Hematopoietic multipotent progenitor cell treated with erythropoietin and hydrocortisone succinate and interleukin-3 and kit ligand, for 17 days (in vitro differentiated cells): ENCODE data around the gene SMPDL3A.

Source experiments
- DNase-seq: peaks from one replicate; pipeline ENCODE4 v3.0.0-alpha.2; 2015; ENCODE audit warnings: low spot score

SMPDL3A gene

DNA sequence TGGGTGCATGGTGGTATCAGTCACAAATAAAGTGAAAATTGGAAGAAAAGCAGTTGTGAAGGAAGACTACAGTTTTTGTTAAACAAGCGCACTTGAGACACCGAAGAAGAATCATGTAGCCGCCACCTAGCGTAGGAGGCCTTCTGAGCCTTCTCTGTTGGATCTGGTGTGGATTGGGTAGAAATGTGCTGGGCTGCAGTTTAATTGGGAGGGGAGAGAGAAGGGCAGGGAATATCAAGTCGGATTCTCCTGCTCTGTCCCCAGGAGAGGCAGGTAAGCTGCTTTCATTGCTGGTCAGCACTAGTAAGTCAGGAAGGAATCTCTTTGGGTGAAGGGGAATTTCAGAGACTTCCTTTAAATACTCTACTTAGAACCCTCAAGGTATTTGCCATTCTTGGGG, 10.8 kb upstream of the SMPDL3A start:
- DNase-seq = no peak

DNA sequence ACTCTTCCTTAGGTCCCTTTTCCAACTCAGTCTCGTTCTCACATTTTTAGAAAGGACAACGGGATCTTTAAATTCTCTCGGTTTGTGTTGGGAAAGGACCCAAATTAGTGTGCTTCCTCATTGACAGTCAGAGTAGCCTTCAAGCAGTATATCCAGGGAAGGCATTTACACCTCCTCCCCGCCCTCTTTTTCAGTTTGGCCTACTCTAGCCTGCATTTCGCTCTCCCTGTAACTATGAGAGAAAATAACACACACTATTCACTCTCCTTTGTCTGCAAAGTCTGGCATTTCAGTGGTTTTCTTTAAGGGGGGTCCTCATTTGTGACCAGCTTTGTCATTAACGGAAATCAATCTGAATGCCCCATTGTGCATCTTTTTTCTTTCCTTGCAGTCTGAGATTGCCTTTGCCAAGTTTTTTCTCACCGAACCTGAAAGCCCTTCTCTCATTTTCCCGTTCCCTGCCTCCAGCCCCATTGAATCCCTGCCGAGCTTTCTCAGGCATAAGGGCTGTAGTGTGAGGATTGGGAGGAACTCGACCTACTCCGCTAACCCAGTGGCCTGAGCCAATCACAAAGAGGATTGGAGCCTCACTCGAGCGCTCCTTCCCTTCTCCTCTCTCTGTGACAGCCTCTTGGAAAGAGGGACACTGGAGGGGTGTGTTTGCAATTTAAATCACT, 9.9 kb upstream of the SMPDL3A start:
- no peak for DNase-seq

DNA sequence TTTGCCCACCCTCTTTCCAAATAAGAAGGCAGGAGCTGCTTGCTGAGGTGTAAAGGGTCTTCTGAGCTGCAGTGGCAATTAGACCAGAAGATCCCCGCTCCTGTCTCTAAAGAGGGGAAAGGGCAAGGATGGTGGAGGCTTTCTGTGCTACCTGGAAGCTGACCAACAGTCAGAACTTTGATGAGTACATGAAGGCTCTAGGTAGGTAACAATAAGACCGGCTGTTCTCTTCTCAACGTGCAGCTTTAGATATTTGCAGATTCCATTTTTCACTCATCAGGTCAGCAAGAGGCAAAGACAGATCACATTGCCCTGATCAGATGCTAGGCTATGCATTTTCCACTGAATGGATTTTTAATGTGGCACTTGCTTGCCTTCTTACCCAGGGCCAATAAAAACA, 9.4 kb upstream of the SMPDL3A start, which contains the start of gene FABP7:
TSS of gene FABP7 (plus strand) at position 50 of the 400 bp plus-strand sequence. CDS start at position 129, 79 bp downstream.
- DNase-seq = no peak

DNA sequence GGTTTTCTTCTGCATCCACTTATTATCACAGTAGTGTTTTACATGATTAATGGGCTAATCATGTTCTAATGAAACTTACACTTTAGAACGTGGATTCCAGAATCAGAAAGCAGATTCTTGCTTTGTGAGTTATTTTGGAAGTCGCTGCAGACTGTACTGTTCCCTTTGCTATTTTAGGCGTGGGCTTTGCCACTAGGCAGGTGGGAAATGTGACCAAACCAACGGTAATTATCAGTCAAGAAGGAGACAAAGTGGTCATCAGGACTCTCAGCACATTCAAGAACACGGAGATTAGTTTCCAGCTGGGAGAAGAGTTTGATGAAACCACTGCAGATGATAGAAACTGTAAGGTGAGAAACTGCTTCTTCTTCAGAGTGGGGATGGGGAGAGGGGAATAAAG, 8.9 kb upstream of the SMPDL3A start:
- DNase-seq = no peak

DNA sequence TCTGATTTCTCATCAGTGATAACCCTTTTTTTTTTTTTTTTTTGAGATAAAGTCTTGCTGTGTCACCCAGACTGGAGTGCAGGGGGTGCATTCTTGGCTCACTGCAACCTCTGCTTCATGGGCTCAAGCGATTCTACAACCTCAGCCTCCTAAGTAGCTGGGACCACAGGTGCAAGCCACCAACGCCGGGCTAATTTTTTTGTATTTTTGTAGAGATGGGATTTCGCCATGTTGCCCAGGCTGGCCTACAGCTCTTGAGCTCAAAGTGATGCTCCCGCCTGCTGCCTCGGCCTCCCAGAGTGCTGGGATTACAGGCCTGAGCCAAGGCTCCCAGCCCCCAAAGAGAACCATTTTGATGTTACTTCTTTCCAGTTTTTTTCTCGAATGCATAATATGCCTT, 7.3 kb upstream of the SMPDL3A start:
- no peak for DNase-seq

DNA sequence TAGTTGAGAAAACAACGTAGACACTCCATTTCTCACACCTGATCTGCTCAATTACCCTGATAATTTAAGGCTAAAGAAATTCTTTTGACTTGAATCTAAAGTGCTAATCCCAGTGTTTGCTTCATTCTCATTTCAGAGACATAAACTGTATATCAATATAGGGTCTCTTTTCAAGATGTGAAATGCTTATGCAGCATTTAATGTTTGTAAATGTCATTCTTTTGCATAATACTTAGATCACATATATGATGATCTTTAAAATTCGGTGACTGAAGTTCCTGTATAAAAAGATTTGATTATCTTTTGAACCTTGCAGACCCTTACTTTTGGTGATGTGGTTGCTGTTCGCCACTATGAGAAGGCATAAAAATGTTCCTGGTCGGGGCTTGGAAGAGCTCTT, 5.7 kb upstream of the SMPDL3A start:
- DNase-seq = no peak

DNA sequence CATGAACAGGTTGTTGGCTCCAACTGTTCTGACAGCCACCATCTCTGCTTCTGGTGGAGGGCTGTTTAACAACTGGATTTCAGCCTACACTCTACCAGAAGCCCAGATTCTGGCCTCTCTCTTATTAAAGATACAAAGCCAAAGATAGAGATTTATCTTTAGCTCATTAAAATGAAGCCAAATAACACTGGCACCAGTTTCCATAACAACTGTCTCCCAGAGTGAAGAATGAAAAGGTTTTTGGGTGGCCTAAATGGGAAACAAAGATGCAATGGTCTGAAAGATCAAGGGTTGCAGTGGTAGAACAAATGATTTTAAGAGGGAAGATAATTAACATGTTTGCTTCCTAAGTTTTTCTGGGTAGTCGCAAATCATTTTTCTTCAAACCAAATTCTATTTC, 3.2 kb upstream of the SMPDL3A start:
- no peak for DNase-seq

DNA sequence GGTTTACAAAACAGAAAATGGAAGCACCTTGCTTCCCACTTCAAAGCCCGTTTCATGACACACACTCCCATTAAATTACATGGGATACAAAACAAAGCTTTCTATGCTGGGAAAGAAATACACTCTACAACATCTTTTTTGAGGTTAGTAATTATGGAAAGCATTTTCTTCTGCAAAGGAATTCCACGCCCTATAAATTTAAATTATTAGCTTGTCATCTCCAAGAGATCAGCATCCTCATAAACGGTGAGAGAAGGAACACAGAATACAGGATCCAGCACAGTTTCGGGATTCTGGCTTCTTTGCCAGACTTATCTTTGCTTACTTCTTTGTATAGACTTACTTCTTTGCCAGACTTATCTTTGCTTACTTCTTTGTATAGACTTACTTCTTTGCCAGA, 1.3 kb upstream of the SMPDL3A start:
- no peak for DNase-seq

DNA sequence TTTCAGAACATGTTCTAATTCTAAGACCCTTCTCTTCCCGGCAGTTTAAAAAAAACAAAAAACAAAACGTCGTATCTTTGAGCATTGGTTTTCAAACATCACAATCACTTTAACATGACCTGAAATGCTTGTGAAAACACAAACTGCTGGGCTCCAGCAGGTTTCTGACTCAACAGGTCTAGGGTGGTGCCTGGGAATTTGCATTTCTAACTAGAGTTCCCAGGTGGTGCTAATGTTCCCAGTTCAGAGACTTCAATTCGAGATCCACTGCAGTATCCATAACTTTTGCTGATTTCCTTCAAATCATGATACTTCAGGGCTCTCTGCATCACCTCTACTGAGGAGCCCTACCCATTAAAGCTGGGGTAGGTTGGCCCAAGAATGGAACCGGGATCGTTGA, 850 bp upstream of the SMPDL3A start:
- DNase-seq = no peak

DNA sequence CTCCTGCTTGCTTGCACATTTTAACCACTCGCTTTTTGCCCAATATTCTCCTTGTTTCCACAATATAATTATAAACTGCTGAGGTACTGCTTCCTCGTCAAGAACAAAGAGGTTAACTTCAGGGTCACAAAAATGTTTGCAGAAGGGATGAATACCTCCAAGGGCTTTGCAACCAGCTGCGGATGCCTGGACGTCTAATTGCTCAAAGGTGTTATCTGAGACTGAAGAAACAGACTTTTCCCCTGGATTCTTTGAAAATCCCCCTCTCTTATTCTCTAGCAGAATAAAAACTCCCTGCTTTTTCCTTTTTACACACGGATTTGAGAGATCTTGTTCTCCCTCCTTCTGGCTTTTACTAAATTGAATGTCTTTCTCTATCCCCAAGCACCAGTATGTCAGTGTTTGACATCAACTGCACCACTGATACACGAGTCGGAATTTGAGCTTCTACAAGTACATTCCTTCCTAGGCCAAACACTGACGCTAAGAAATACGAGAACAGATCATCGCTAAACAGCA, 336 bp upstream of the SMPDL3A start:
- DNase-seq = no peak

DNA sequence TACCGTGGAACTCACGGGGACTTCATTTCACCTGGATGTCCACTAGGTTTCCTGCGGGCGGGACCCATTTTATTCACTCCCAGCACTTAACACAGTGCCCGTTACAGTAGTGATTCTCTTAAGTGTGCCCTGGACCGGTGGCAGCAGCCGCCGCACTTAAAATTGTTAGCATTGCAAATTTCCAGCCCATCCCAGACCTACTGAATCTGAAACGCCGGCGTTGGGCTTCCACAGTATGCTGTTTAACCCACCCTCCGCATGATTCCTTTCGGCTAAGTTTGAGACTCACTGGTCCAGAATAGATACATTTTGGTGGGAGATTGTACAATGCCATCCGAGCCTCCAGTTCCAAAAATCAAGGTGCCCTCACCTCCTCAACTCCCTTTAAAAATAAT, 967 bp downstream of the SMPDL3A start:
- DNase-seq = no peak

DNA sequence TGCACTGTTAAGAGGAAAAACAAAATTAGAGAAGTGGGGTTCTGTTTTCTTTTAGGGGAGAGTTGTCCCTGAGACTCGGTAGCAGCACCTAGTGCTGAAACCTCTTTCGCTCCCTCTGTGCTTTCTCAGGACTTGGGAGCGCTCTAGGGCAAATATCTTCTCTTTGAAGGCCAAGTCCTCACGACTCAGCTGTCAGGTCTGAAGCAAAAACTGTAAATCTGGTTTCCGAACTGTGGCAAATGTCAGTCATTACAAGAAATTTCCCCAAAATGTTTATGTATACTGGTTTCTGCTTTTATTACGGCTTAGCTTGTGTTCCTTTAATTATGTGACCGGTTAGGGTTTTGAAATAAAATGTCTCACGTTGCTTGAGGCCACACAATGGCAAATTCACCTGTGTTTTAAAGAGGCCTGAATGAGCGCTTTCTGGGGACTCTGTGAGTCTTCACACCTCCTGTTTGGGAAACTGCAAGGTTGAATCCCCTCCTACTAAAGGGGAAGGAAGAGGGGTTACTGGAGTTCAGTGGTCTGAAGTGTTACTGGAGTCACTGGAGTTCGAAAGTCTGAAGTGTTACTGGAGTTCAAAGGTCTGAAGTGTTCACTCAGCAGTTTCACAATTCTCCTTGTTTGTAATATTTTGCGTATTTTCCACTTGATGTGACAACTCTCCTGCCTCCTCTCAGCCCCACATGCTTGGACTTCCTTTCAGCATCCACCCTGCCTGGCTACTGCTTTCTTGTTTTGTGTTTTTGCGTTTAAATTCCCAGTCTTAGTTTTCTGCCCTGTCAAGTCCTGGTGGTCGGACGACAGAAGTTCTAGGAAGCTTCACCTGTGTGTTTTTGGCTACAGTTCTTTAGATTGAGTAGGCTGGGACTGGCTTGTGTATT, 1.6 kb downstream of the SMPDL3A start:
- no peak for DNase-seq

DNA sequence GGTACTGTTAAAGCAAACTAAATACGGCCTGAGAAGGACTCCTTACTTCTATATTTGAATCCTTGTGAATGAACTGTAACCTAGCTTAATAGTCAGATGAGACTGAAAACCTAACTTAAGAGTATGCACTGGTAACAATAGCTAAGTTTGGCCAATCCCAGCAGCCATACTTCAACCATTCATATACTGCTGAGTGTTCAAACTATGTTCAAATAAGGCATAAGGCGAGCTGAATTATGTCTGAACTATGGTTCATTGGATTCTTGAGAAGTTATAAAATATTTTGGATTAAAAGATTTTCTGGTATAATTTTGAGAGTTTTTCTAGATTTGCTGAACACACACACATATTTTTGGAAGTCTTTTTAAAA, 2.2 kb downstream of the SMPDL3A start:
- no peak for DNase-seq

DNA sequence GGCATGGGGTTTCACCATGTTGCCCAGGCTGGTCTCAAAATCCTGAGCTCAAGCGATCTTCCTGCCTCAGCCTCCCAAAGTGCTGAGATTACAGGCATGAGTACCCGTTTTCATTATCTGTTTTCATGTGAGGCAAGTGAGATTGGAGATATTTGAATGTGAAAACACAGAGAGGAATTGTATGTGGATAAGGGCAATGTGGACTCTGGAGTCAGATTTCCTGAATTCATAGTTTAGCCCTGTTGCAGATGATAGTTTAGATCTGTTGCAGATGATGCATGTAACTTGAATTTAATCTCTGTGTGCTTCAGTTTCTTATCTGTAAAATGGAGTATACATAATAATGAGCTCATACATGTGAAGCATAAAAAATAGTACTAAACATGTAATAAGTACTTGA, 3.7 kb downstream of the SMPDL3A start:
- DNase-seq = no peak

DNA sequence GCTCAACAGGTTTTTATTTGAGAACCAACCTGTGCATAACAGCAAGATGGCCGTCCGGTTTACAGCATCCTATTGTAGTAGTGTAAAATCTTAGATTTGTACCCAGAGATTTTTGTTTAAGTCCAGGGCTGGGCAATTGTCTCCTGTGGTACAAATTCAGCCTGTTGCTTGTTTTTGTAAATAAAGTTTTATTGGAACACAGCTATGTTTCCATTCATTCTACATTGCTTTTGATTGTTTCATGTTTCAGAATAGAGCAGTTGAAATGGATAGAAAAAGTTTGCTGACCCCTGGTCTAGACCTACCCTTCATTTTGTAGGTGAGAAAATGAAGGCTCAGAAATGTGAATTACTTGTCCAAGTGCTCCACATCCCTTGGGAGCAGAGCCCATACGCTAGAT, 8.5 kb downstream of the SMPDL3A start:
- DNase-seq = no peak

DNA sequence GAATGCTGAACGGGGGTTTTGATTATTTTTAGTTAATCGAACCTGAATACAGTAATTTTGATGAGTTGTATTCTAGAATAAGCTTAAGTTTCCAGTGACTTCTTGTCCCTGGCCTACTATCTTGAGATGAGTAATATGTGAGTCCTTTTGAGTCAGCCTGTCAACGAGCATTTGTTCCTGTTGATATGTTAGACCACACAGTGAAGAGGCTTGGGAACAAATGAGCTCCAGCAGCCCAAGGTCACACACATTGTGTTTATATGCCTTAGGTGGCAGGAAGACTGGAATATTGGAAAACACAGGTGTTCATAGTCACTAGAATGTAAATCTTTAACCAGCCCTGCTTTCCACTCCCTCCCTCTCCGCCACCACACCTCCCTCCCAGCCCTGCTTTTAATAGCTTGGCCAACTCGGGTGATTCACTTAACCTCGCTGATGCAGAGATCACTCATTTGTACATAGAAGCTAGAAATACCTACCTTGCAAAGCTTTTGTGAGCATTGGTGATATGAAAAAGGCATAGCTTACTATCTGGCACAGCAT, 9.1 kb downstream of the SMPDL3A start:
- DNase-seq = no peak

DNA sequence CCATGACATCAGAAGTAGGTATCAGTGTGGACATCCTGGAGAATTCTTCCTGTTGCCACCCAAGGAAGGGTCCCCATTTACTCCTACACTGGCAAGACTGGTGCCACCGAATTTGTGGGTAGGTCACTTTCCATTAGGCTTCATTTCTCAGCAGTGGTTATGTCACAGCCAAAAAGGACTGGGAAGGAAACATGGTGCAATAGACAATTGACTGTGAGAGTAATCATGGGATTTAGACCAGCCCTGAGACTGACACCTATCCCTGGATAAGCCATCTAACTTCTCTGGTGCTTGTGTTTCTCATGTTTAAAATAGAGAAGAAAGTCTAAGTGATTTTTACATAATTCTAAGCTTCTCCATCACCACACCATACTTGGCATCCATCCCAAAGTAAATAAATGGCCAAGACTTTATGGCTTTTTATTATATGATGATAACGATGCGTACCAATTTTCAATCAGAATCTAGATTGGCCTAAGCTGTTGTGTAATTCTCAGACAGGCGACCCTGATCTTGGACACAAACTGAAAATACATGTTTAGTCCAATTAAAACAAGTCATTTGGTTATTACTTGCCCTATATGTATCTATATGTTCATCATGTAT, 10.2 kb downstream of the SMPDL3A start:
- no peak for DNase-seq

DNA sequence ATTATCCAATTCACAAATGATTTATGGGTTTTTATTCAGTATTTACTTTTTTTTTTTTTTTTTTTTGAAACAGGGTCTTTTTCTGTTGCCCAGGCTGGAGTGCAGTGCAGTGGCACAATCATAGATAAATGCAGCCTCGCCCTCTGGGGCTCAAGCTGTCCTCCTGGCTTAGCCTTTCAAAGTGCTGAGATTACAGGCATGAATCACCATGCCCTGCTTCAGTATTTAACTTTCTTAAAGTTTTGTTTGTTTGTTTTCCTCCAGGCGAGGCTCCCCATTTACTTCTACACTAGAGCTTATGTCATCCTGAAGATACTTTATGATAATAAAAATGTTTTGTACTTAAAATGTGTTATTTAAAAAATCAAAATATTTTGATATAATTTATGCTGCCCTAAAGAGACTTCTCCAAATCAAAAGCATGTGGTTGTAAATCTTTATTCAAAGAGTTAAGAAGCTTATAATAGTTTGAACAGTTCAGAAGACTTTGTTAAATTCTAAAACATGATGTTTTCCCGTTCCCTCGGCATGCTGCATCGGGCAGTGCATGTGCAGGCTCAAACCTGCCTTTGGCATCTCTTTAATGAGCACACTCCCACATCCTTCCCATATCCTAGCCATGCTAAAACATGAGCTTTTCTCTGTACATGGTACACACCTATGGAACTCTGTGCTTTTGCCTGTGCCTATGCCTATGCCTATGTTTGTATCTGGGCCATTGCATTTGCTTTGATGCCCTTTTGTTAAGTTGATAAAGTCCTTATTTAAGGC, 11.0 kb downstream of the SMPDL3A start:
- no peak for DNase-seq

DNA sequence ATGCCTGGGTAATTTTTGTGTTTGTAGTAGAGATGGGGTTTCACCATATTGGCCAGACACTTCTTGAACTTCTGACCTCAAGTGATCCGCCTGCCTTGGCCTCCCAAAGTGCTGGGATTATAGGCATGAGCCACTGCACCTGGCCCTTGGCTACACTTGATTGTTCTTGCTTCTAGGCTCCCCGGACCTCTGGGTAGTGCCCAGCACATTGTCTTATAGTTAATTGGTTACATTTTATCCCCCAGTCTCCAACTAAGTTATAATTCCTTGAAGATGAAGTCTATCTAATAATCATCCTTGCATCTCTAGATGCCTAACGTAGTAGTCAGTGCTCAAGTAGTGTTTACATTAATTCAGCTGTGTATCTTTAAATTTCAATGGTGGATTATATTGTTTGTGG, 11.8 kb downstream of the SMPDL3A start:
- no peak for DNase-seq

DNA sequence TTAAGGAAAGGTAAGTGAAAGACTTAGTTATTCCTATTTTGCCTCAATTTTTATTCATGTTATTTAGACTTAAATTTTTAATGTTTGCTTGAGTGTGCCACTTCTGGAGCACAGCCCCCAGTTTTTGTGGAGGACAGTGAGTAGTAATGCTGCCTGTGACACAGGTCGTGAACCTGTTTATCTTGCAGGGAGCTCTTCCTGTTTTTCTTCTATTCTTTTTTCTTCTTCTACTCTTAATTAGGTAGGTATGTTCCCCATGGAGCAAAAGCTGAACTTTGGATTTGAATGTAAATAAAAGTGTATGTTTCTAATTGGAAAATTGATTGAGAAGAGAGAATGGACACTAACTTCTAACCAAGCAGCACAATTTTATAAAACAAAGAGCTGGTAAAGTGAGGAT, 12.3 kb downstream of the SMPDL3A start:
- DNase-seq = no peak

DNA sequence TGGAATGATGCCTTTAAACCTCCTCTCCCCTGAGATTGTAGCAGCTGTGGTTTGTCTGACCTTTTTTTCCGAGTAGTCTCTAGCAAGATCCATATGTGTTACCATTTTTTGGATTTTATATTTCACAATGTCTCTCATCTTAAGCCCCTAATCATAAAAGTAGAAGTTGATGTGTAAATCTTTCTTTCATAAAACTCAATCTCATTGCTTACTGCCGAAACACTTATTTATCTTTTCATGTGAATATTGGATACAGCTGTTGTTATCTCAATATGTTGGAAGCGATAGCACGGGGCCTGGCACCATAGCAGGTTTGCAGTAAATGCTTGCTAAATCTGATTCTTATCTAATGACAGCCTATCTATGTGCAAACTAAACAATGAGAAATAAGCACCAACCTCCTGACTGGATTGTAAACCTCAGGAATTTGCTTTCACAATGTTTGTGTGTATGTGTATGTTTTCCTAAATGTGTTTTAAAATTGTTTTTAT, 14.2 kb downstream of the SMPDL3A start:
- no peak for DNase-seq
